NT2/D1 (cell line): ENCODE measurements around the gene DMRTC2.

Experiments used
- SUZ12 ChIP-seq: IDR thresholded peaks from 2 replicates; pipeline ENCODE4 v1.6.1; 2011; ENCODE audit not compliant: insufficient read length, insufficient read depth; ENCODE audit errors: extremely low read depth
- YY1 ChIP-seq: IDR thresholded peaks from 2 replicates; pipeline ENCODE4 v1.6.1; 2011; ENCODE audit not compliant: insufficient read length, insufficient read depth
- ZNF274 ChIP-seq: IDR thresholded peaks from 2 replicates; pipeline ENCODE4 v1.6.1; 2011; ENCODE audit warnings: mild to moderate bottlenecking, low read depth, low read length

GRCh38 chr19:41876847-41877832 lies 32.3 kb downstream of the DMRTC2 start, which contains the start of gene CD79A:
- TF ChIP-seq SUZ12 (no peak), ZNF274 (no peak), YY1 (no peak)
